GM18517 (cell line): ENCODE measurements around the gene PLPP1.
"Not testable (repeated sequence)": the region's sequence is repeated elsewhere in the genome, so short reads cannot be mapped to it uniquely, and the experiment has no call there.

ENCODE experiments used
- ATAC-seq: cut with Tn5 transposase; IDR thresholded peaks from one replicate; pipeline ENCODE4 v1.9.1; 2021; ENCODE audit warnings: mild to moderate bottlenecking, moderate library complexity; ENCODE audit not compliant: unreplicated experiment

The PLPP1 gene

GRCh38 chr5:55547781-55548180 is 13.0 kb upstream of the PLPP1 start:
- no peak for ATAC-seq

GRCh38 chr5:55546947-55547346 is 12.2 kb upstream of the PLPP1 start:
- ATAC-seq = no peak

GRCh38 chr5:55544341-55544740 is 9.6 kb upstream of the PLPP1 start:
- ATAC-seq = no peak

- no peak for ATAC-seq
Observed at GRCh38 chr5:55541056-55541635, 6.4 kb upstream of the PLPP1 start.

- peak; percentile 43 for ATAC-seq
Observed at GRCh38 chr5:55540525-55540924, 5.8 kb upstream of the PLPP1 start.

- ATAC-seq = peak; percentile 24
Observed at GRCh38 chr5:55540024-55540423, 5.3 kb upstream of the PLPP1 start.

GRCh38 chr5:55538661-55539060 is 3.9 kb upstream of the PLPP1 start:
- ATAC-seq = no peak

- ATAC-seq = not testable (repeated sequence)
Observed at GRCh38 chr5:55537315-55537714, 2.6 kb upstream of the PLPP1 start.

GRCh38 chr5:55535199-55535905 is 588 bp upstream of the PLPP1 start:
- peak; percentile 6 for ATAC-seq

GRCh38 chr5:55533521-55534435 is 986 bp downstream of the PLPP1 start:
- peak; percentile 42 for ATAC-seq

GRCh38 chr5:55530669-55531068 is 4.1 kb downstream of the PLPP1 start:
- ATAC-seq = no peak

GRCh38 chr5:55524816-55525215 is 9.9 kb downstream of the PLPP1 start:
- ATAC-seq = no peak

GRCh38 chr5:55523293-55523692 is 11.5 kb downstream of the PLPP1 start:
- ATAC-seq = no peak

- ATAC-seq = no peak
Observed at GRCh38 chr5:55521881-55522280, 12.9 kb downstream of the PLPP1 start.

GRCh38 chr5:55520117-55520839 is 14.5 kb downstream of the PLPP1 start:
- ATAC-seq = no peak

- no peak for ATAC-seq
Observed at GRCh38 chr5:55518831-55519390, 15.9 kb downstream of the PLPP1 start.

GRCh38 chr5:55517804-55518203 is 17.0 kb downstream of the PLPP1 start:
- no peak for ATAC-seq

GRCh38 chr5:55511010-55511409 is 23.8 kb downstream of the PLPP1 start:
- ATAC-seq = no peak

GRCh38 chr5:55510523-55510880 is 24.3 kb downstream of the PLPP1 start:
- no peak for ATAC-seq

GRCh38 chr5:55509796-55510522 is 24.8 kb downstream of the PLPP1 start:
- no peak for ATAC-seq
